Measurements from ENCODE around the gene RHCG. TPM values are rescaled to one million over a fixed set of nuclear protein-coding genes. Genes with fewer than 3 reads are reported as not detected.

The RHCG gene
- total RNA-seq, 4 donors from 2014 or later = 4.8 TPM; not detected in 3

- Histone ChIP-seq H3K4me1 (no peaks in the 10 kb centered on the region), H3K27ac (no peak overlapping the region), H3K27me3 (peaks cover 0 to 89% of the 10 kb centered on the region in 2 donors), H3K4me3 (no peak overlapping the region), H3K36me3 (no peaks in the 10 kb centered on the region), H3K9me3 (no peaks in the 10 kb centered on the region)
- no peak for DNase-seq (ENCODE audit: low spot score in 2 of 2)
- no peak for TF ChIP-seq POLR2A (IDR thresholded peaks at IDR 0.05)
- TF ChIP-seq EP300 (IDR thresholded peaks at IDR 0.05) = no peak
- TF ChIP-seq CTCF (IDR thresholded peaks at IDR 0.05) = no peak
- 84 to 86% methylated on average over 6 to 8 of the region's 8 CpGs for WGBS, 2 donors
Observed at GRCh38 chr15:89447676-89448075, 48.7 kb downstream of the RHCG start.

GRCh38 chr15:89446255-89446891 lies 50.0 kb downstream of the RHCG start:
- H3K4me1 ChIP-seq = no peaks in the 10 kb centered on the region
- peaks cover 0 to 86% of the 10 kb centered on the region in 2 donors for H3K27me3 ChIP-seq
- no peak overlapping the region for H3K27ac ChIP-seq

GRCh38 chr15:89445518-89445917 lies 50.9 kb downstream of the RHCG start:
- WGBS, 2 donors = 62 to 74% methylated on average over 1 of the region's 1 CpG
- H3K27ac ChIP-seq = no peak overlapping the region
- no peak overlapping the region for H3K4me3 ChIP-seq
- no peak for DNase-seq (ENCODE audit: low spot score in 2 of 2)
- no peaks in the 10 kb centered on the region for H3K36me3 ChIP-seq
- no peaks in the 10 kb centered on the region for H3K9me3 ChIP-seq
- TF ChIP-seq POLR2A (IDR thresholded peaks at IDR 0.05) (no peak), EP300 (IDR thresholded peaks at IDR 0.05) (no peak), CTCF (IDR thresholded peaks at IDR 0.05) (no peak)
- peaks cover 0 to 84% of the 10 kb centered on the region in 2 donors for H3K27me3 ChIP-seq
- no peaks in the 10 kb centered on the region for H3K4me1 ChIP-seq

More at GRCh38 chr15:89446255-89446891, 50.0 kb downstream of the RHCG start:
- 77 to 87% methylated on average over 9 of the region's 9 CpGs for WGBS, 2 donors
- DNase-seq (ENCODE audit: low spot score in 2 of 2) = no peak
- Histone ChIP-seq H3K36me3 (no peaks in the 10 kb centered on the region), H3K4me3 (no peak overlapping the region), H3K9me3 (no peaks in the 10 kb centered on the region)
- TF ChIP-seq EP300 (IDR thresholded peaks at IDR 0.05) = no peak
- no peak for TF ChIP-seq CTCF (IDR thresholded peaks at IDR 0.05)
- no peak for TF ChIP-seq POLR2A (IDR thresholded peaks at IDR 0.05)

- no peak overlapping the region for H3K27ac ChIP-seq
- H3K4me1 ChIP-seq = no peaks in the 10 kb centered on the region
- no peak for DNase-seq (ENCODE audit: low spot score in 2 of 2)
- H3K27me3 ChIP-seq = peaks cover 0 to 80% of the 10 kb centered on the region in 2 donors
- no peaks in the 10 kb centered on the region for H3K9me3 ChIP-seq
- H3K36me3 ChIP-seq = no peaks in the 10 kb centered on the region
- WGBS, 2 donors = 23 to 37% methylated on average over 14 of the region's 17 CpGs
- TF ChIP-seq EP300 (IDR thresholded peaks at IDR 0.05) = no peak
- no peak for TF ChIP-seq CTCF (IDR thresholded peaks at IDR 0.05)
- TF ChIP-seq POLR2A (IDR thresholded peaks at IDR 0.05) = no peak
- no peak overlapping the region for H3K4me3 ChIP-seq
Observed at GRCh38 chr15:89444241-89445225, 51.9 kb downstream of the RHCG start.

- WGBS, 2 donors = 42 to 54% methylated on average over 3 of the region's 3 CpGs
Observed at GRCh38 chr15:89443581-89443980, 52.8 kb downstream of the RHCG start.

More at GRCh38 chr15:89443581-89443980, 52.8 kb downstream of the RHCG start:
- no peak for DNase-seq (ENCODE audit: low spot score in 2 of 2)
- Histone ChIP-seq H3K9me3 (no peaks in the 10 kb centered on the region), H3K27ac (no peak overlapping the region), H3K4me3 (no peak overlapping the region), H3K36me3 (no peaks in the 10 kb centered on the region), H3K4me1 (no peaks in the 10 kb centered on the region), H3K27me3 (peaks cover 0 to 80% of the 10 kb centered on the region in 2 donors)
- TF ChIP-seq POLR2A (IDR thresholded peaks at IDR 0.05) = no peak
- no peak for TF ChIP-seq CTCF (IDR thresholded peaks at IDR 0.05)
- no peak for TF ChIP-seq EP300 (IDR thresholded peaks at IDR 0.05)

All from tibial nerve (tissue), 4 donors.